Osteoblast (primary cell): ENCODE results near the gene DSE. TPM values are rescaled to one million over a fixed set of nuclear protein-coding genes. Genes with fewer than 3 reads are reported as not detected.

Experiments
- DNase-seq: peaks from one replicate; pipeline ENCODE4 v3.0.0; 2011; ENCODE audit warnings: low spot score, mixed read lengths; ENCODE audit not compliant: insufficient read length; ENCODE audit errors: missing footprints
- H2AFZ ChIP-seq: 2 replicates; pipeline ENCODE4 v1.6.0; 2011; ENCODE audit warnings: mild to moderate bottlenecking, low read length
- H3K27ac ChIP-seq: 2 replicates; pipeline ENCODE4 v1.5.1; 2011; ENCODE audit warnings: mild to moderate bottlenecking, low read depth, low read length, moderate library complexity
- H3K27me3 ChIP-seq: 2 replicates; pipeline ENCODE4 v1.6.0; 2012; ENCODE audit warnings: mild to moderate bottlenecking, control low read depth, inconsistent platforms, low read length, moderate library complexity; ENCODE audit not compliant: insufficient read depth
- H3K36me3 ChIP-seq: 2 replicates; pipeline ENCODE4 v1.5.1; 2011; ENCODE audit warnings: mild to moderate bottlenecking, low read length, control low read depth, moderate library complexity; ENCODE audit not compliant: insufficient read depth
- H3K4me1 ChIP-seq: 2 replicates; pipeline ENCODE4 v1.5.1; 2011; ENCODE audit warnings: mild to moderate bottlenecking, low read length, control low read depth, moderate library complexity; ENCODE audit not compliant: insufficient read depth
- H3K4me2 ChIP-seq: 2 replicates; pipeline ENCODE4 v1.6.0; 2011; ENCODE audit warnings: mild to moderate bottlenecking, low read length; ENCODE audit not compliant: insufficient read depth
- H3K4me3 ChIP-seq: fragments of 200-600 bp; sonication (generic); 3 replicates; pipeline ENCODE4 v1.5.1; 2012; ENCODE audit warnings: mild to moderate bottlenecking, low read length, inconsistent platforms; ENCODE audit not compliant: insufficient read depth
- H3K79me2 ChIP-seq: 2 replicates; pipeline ENCODE4 v1.6.0; 2012; ENCODE audit warnings: mild to moderate bottlenecking, low read length, control low read depth, inconsistent platforms; ENCODE audit not compliant: insufficient read depth
- H3K9me3 ChIP-seq: 2 replicates; pipeline ENCODE4 v1.5.1; 2011; ENCODE audit warnings: low read depth, low read length, control low read depth
- H4K20me1 ChIP-seq: 2 replicates; pipeline ENCODE4 v1.6.0; 2012; ENCODE audit warnings: mild to moderate bottlenecking, low read length, control low read depth; ENCODE audit not compliant: insufficient read depth
- CTCF ChIP-seq: IDR thresholded peaks from 2 replicates; pipeline ENCODE4 v1.5.1; 2011; ENCODE audit warnings: mild to moderate bottlenecking, low read depth, low read length, moderate library complexity; ENCODE audit errors: extremely low read depth
- total RNA-seq: library from RNA; depleted of rRNA; stranded (reverse); fragments of >200 nt; gene quantifications from 2 replicates; pipeline ENCODE4 v1.2.3, GENCODE V29; 2012

The DSE gene
- total RNA-seq, 1 donor, result 193 TPM

- Histone ChIP-seq H4K20me1 (peaks cover 6% of the 10 kb centered on the region), H3K4me3 (peak overlapping the region; percentile 37), H3K4me1 (peaks cover 51% of the 10 kb centered on the region), H3K36me3 (peaks cover 10% of the 10 kb centered on the region), H3K27ac (peak overlapping the region; percentile 94), H2AFZ (no peak overlapping the region), H3K27me3 (no peaks in the 10 kb centered on the region), H3K4me2 (peak overlapping the region; percentile 77), H3K9me3 (no peaks in the 10 kb centered on the region), H3K79me2 (peaks cover 68% of the 10 kb centered on the region)
- TF ChIP-seq CTCF, result no peak
- no peak for DNase-seq
These were observed 27.7 kb downstream of the DSE start for GRCh38 chr6:116398316-116399010.

- H3K4me1 ChIP-seq, result peaks cover 59% of the 10 kb centered on the region
- no peak for DNase-seq
- H3K79me2 ChIP-seq, result peaks cover 68% of the 10 kb centered on the region
- H2AFZ ChIP-seq, result no peak overlapping the region
- H4K20me1 ChIP-seq, result peaks cover 6% of the 10 kb centered on the region
- H3K9me3 ChIP-seq, result no peaks in the 10 kb centered on the region
- peaks cover 10% of the 10 kb centered on the region for H3K36me3 ChIP-seq
- peak overlapping the region; percentile 94 for H3K27ac ChIP-seq
- no peak for TF ChIP-seq CTCF
- no peaks in the 10 kb centered on the region for H3K27me3 ChIP-seq
- H3K4me3 ChIP-seq, result no peak overlapping the region
- peak overlapping the region; percentile 77 for H3K4me2 ChIP-seq
These were observed 28.5 kb downstream of the DSE start for GRCh38 chr6:116399287-116399686.

- Histone ChIP-seq H3K9me3 (no peaks in the 10 kb centered on the region), H3K4me2 (peak overlapping the region; percentile 13), H3K79me2 (peaks cover 63% of the 10 kb centered on the region), H3K27me3 (no peaks in the 10 kb centered on the region), H4K20me1 (peaks cover 6% of the 10 kb centered on the region), H3K27ac (no peak overlapping the region), H2AFZ (no peak overlapping the region), H3K4me1 (peaks cover 69% of the 10 kb centered on the region), H3K36me3 (peaks cover 10% of the 10 kb centered on the region), H3K4me3 (no peak overlapping the region)
- DNase-seq, result no peak
- no peak for TF ChIP-seq CTCF
These were observed 29.6 kb downstream of the DSE start for GRCh38 chr6:116400328-116400727.

GRCh38 chr6:116402108-116402937 lies 31.6 kb downstream of the DSE start:
- H3K36me3 ChIP-seq, result peaks cover 10% of the 10 kb centered on the region
- no peak overlapping the region for H3K4me3 ChIP-seq
- DNase-seq, result no peak
- H3K27ac ChIP-seq, result no peak overlapping the region
- no peak for TF ChIP-seq CTCF
- H3K9me3 ChIP-seq, result no peaks in the 10 kb centered on the region
- H3K4me1 ChIP-seq, result peaks cover 73% of the 10 kb centered on the region
- no peak overlapping the region for H2AFZ ChIP-seq
- H3K27me3 ChIP-seq, result no peaks in the 10 kb centered on the region
- H4K20me1 ChIP-seq, result no peaks in the 10 kb centered on the region
- no peak overlapping the region for H3K4me2 ChIP-seq
- H3K79me2 ChIP-seq, result peaks cover 60% of the 10 kb centered on the region
